Trophoblast cell (in vitro differentiated cells and primary cell): Measurements from ENCODE around the gene PREX1.

Experiments
- DNase-seq, 2 donors: peaks; one replicate each; pipeline ENCODE4 v3.0.0-alpha.2; 2016
- H2AFZ ChIP-seq: 2 replicates; pipeline ENCODE4 v1.6.1; 2013; ENCODE audit warnings: low read length, moderate library complexity, mild to moderate bottlenecking; ENCODE audit not compliant: insufficient read depth, poor library complexity
- H2AK5ac ChIP-seq: 2 replicates; pipeline ENCODE4 v1.6.1; 2013; ENCODE audit warnings: mild to moderate bottlenecking, low read length
- H2BK120ac ChIP-seq: 2 replicates; pipeline ENCODE4 v1.6.1; 2013; ENCODE audit warnings: low read length, mild to moderate bottlenecking, moderate library complexity; ENCODE audit not compliant: insufficient read depth, poor library complexity
- H2BK12ac ChIP-seq: 2 replicates; pipeline ENCODE4 v1.6.1; 2013; ENCODE audit warnings: mild to moderate bottlenecking, low read length, moderate library complexity
- H2BK5ac ChIP-seq: 2 replicates; pipeline ENCODE4 v1.6.1; 2013; ENCODE audit warnings: low read length, low read depth, moderate library complexity, mild to moderate bottlenecking; ENCODE audit not compliant: poor library complexity
- H3K14ac ChIP-seq: 2 replicates; pipeline ENCODE4 v1.6.1; 2013; ENCODE audit warnings: mild to moderate bottlenecking, low read length
- H3K18ac ChIP-seq: 2 replicates; pipeline ENCODE4 v1.6.1; 2013; ENCODE audit warnings: mild to moderate bottlenecking, low read length
- H3K23ac ChIP-seq: 2 replicates; pipeline ENCODE4 v1.6.1; 2013; ENCODE audit warnings: low read length
- H3K27ac ChIP-seq: 2 replicates; pipeline ENCODE4 v1.5.1; 2013; ENCODE audit warnings: low read depth, mild to moderate bottlenecking, inconsistent platforms, low read length, moderate library complexity
- H3K27me3 ChIP-seq: 2 replicates; pipeline ENCODE4 v1.6.1; 2013; ENCODE audit warnings: inconsistent platforms, mild to moderate bottlenecking, low read length, moderate library complexity; ENCODE audit not compliant: insufficient read depth
- H3K36me3 ChIP-seq, 2 experiments: 1 replicate in 1 of 2; 2 replicates in 1 of 2; pipeline ENCODE4 v1.6.1; 2013; ENCODE audit warnings: low read length in 2 of 2, mild to moderate bottlenecking in 2 of 2, moderate library complexity in 1 of 2; ENCODE audit not compliant: insufficient read depth in 2 of 2, control insufficient read depth in 1 of 2
- H3K4ac ChIP-seq: 2 replicates; pipeline ENCODE4 v1.6.1; 2013; ENCODE audit warnings: low read depth, mild to moderate bottlenecking, low read length, moderate library complexity
- H3K4me1 ChIP-seq, 2 experiments: 1 replicate in 1 of 2; 2 replicates in 1 of 2; pipeline ENCODE4 v1.6.1; 2013; ENCODE audit warnings: low read length in 2 of 2, mild to moderate bottlenecking in 2 of 2, moderate library complexity in 1 of 2; ENCODE audit not compliant: insufficient read depth in 2 of 2, control insufficient read depth in 1 of 2
- H3K4me2 ChIP-seq: 2 replicates; pipeline ENCODE4 v1.6.1; 2013; ENCODE audit warnings: inconsistent platforms, mild to moderate bottlenecking, low read length, moderate library complexity
- H3K4me3 ChIP-seq: 2 replicates; pipeline ENCODE4 v1.5.1; 2013; ENCODE audit warnings: mild to moderate bottlenecking, low read depth, low read length, inconsistent platforms
- H3K79me1 ChIP-seq: one replicate; pipeline ENCODE4 v1.6.1; 2013; ENCODE audit warnings: low read length
- H3K79me2 ChIP-seq: 2 replicates; pipeline ENCODE4 v1.6.1; 2013; ENCODE audit warnings: low read length, mild to moderate bottlenecking; ENCODE audit not compliant: control insufficient read depth, insufficient read depth, poor library complexity
- H3K9ac ChIP-seq: 2 replicates; pipeline ENCODE4 v1.6.1; 2013; ENCODE audit warnings: mild to moderate bottlenecking, low read length
- H3K9me3 ChIP-seq: 2 replicates; pipeline ENCODE4 v1.6.1; 2013; ENCODE audit warnings: low read depth, mild to moderate bottlenecking, control low read depth, inconsistent platforms, low read length; ENCODE audit not compliant: insufficient read depth
- H4K12ac ChIP-seq: 2 replicates; pipeline ENCODE4 v1.6.1; 2013; ENCODE audit warnings: low read depth, mild to moderate bottlenecking, low read length, moderate library complexity
- H4K8ac ChIP-seq: 2 replicates; pipeline ENCODE4 v1.6.1; 2013; ENCODE audit warnings: low read depth, mild to moderate bottlenecking, low read length, moderate library complexity
- H4K91ac ChIP-seq: one replicate; pipeline ENCODE4 v1.6.1; 2013; ENCODE audit warnings: low read depth, mild to moderate bottlenecking, low read length, moderate library complexity
- WGBS: extraction: QIAGEN DNeasy Blood & Tissue Kit; methylation state at CpG from one replicate; pipeline ENCODE4 v1.1.7; 2013; ENCODE audit warnings: missing lambda C conversion rate; ENCODE audit not compliant: insufficient read length, insufficient coverage; ENCODE audit errors: extremely low coverage; 5-methylcytosine and 5-hydroxymethylcytosine counted together

PREX1 gene

GRCh38 chr20:48740712-48741111 is 87.1 kb downstream of the PREX1 start:
- Histone ChIP-seq H3K27me3 (no peaks in the 10 kb centered on the region), H3K27ac (no peak overlapping the region), H4K12ac (no peak overlapping the region), H2AFZ (no peak overlapping the region), H3K9ac (no peak overlapping the region), H3K79me1 (no peaks in the 10 kb centered on the region), H3K9me3 (no peaks in the 10 kb centered on the region), H3K4me3 (no peak overlapping the region), H2BK120ac (no peak overlapping the region), H2BK5ac (no peak overlapping the region), H3K4ac (no peak overlapping the region), H3K36me3 (no peaks in the 10 kb centered on the region), H3K79me2 (no peaks in the 10 kb centered on the region), H3K14ac (no peak overlapping the region), H4K8ac (no peak overlapping the region), H3K4me2 (no peak overlapping the region), H4K91ac (no peak overlapping the region), H3K4me1 (no peaks in the 10 kb centered on the region), H3K23ac (no peak overlapping the region), H2AK5ac (no peak overlapping the region), H2BK12ac (no peak overlapping the region), H3K18ac (no peak overlapping the region)
- no peak for DNase-seq
- WGBS: no CpG with 5 or more reads among the region's 6 CpGs

DNA sequence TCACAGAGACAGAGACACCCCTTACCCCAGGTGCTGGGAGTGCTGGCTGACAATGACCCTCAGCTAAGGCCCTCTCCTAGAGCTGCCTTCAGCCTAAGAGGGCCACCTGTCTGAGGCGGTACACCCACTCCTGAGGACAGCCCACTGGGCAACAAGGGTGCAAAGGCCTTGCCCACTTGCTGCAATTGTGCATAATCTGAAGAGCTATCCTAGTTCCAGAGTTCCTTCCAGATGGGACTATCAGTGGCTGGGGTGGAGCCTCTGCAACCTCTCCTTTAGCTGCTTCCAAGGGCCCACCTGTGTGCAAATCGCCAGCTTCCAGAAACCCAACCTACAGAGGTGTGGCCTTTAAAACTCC is 87.5 kb downstream of the PREX1 start:
- H2BK12ac ChIP-seq: no peak overlapping the region
- whole genome bisulfite sequencing: no CpG with 5 or more reads among the region's 2 CpGs
- no peak overlapping the region for H3K27ac ChIP-seq
- H3K4me2 ChIP-seq: no peak overlapping the region
- no peak overlapping the region for H3K9ac ChIP-seq
- no peak overlapping the region for H2BK120ac ChIP-seq
- H3K14ac ChIP-seq: no peak overlapping the region
- H3K79me2 ChIP-seq: no peaks in the 10 kb centered on the region
- no peak overlapping the region for H2AK5ac ChIP-seq
- H3K4ac ChIP-seq: no peak overlapping the region
- H2AFZ ChIP-seq: no peak overlapping the region
- no peak for DNase-seq
- H3K27me3 ChIP-seq: no peaks in the 10 kb centered on the region
- H3K9me3 ChIP-seq: no peaks in the 10 kb centered on the region
- no peaks in the 10 kb centered on the region for H3K36me3 ChIP-seq
- H2BK5ac ChIP-seq: no peak overlapping the region
- no peak overlapping the region for H3K4me3 ChIP-seq
- H3K23ac ChIP-seq: no peak overlapping the region
- no peak overlapping the region for H3K18ac ChIP-seq
- no peaks in the 10 kb centered on the region for H3K4me1 ChIP-seq
- H3K79me1 ChIP-seq: no peaks in the 10 kb centered on the region
- no peak overlapping the region for H4K8ac ChIP-seq
- no peak overlapping the region for H4K91ac ChIP-seq
- H4K12ac ChIP-seq: no peak overlapping the region

GRCh38 chr20:48739395-48740291 is 88.2 kb downstream of the PREX1 start:
- Histone ChIP-seq H3K79me2 (no peaks in the 10 kb centered on the region), H3K9ac (no peak overlapping the region), H4K12ac (no peak overlapping the region), H2BK5ac (no peak overlapping the region), H2AK5ac (no peak overlapping the region), H3K4me1 (no peaks in the 10 kb centered on the region), H3K36me3 (no peaks in the 10 kb centered on the region), H3K79me1 (no peaks in the 10 kb centered on the region), H3K4ac (no peak overlapping the region), H3K9me3 (no peaks in the 10 kb centered on the region), H3K4me3 (no peak overlapping the region), H2BK12ac (no peak overlapping the region), H3K27ac (no peak overlapping the region), H3K4me2 (no peak overlapping the region), H4K91ac (no peak overlapping the region), H3K14ac (no peak overlapping the region), H3K27me3 (no peaks in the 10 kb centered on the region), H2BK120ac (no peak overlapping the region), H3K23ac (no peak overlapping the region), H4K8ac (no peak overlapping the region), H2AFZ (no peak overlapping the region), H3K18ac (no peak overlapping the region)
- no CpG with 5 or more reads among the region's 8 CpGs for WGBS
- no peak for DNase-seq

GRCh38 chr20:48738399-48739304 is 89.1 kb downstream of the PREX1 start:
- Histone ChIP-seq H3K4me3 (no peak overlapping the region), H4K91ac (no peak overlapping the region), H3K79me1 (no peaks in the 10 kb centered on the region), H2AK5ac (no peak overlapping the region), H3K9me3 (no peaks in the 10 kb centered on the region), H3K79me2 (no peaks in the 10 kb centered on the region), H3K4me1 (no peaks in the 10 kb centered on the region), H4K8ac (no peak overlapping the region), H3K27ac (no peak overlapping the region), H2BK12ac (no peak overlapping the region), H2BK5ac (no peak overlapping the region), H3K4me2 (no peak overlapping the region), H2BK120ac (no peak overlapping the region), H3K9ac (no peak overlapping the region), H2AFZ (no peak overlapping the region), H3K23ac (no peak overlapping the region), H4K12ac (no peak overlapping the region), H3K36me3 (no peaks in the 10 kb centered on the region), H3K4ac (no peak overlapping the region), H3K18ac (no peak overlapping the region), H3K14ac (no peak overlapping the region), H3K27me3 (no peaks in the 10 kb centered on the region)
- no CpG with 5 or more reads among the region's 11 CpGs for WGBS
- DNase-seq: no peak
